Mesendoderm (in vitro differentiated cells): ENCODE data around the gene FNDC3B.

ENCODE experiments used
- DNase-seq: peaks from one replicate; pipeline ENCODE4 v3.0.0; 2013
- H2AK5ac ChIP-seq: 2 replicates; pipeline ENCODE4 v1.6.1; 2013; ENCODE audit warnings: low read length, inconsistent platforms
- H2BK120ac ChIP-seq: 2 replicates; pipeline ENCODE4 v1.6.1; 2013; ENCODE audit warnings: low read depth, mild to moderate bottlenecking, low read length, moderate library complexity, mixed read lengths
- H2BK15ac ChIP-seq: replicated peaks from 2 replicates; pipeline ENCODE4 v1.6.1; 2013; ENCODE audit warnings: low read depth, mild to moderate bottlenecking, moderate library complexity
- H2BK5ac ChIP-seq: 2 replicates; pipeline ENCODE4 v1.6.1; 2013; ENCODE audit warnings: low read length, inconsistent platforms
- H3K18ac ChIP-seq: 2 replicates; pipeline ENCODE4 v1.6.1; 2013; ENCODE audit warnings: mild to moderate bottlenecking, low read length, mixed read lengths
- H3K23ac ChIP-seq: one replicate; pipeline ENCODE4 v1.6.1; 2013; ENCODE audit warnings: low read length
- H3K27ac ChIP-seq: 2 replicates; pipeline ENCODE4 v1.5.1; 2013; ENCODE audit warnings: low read depth, mild to moderate bottlenecking, inconsistent platforms, low read length, moderate library complexity
- H3K27me3 ChIP-seq: 2 replicates; pipeline ENCODE4 v1.6.1; 2013; ENCODE audit warnings: low read length, control low read depth, mild to moderate bottlenecking, inconsistent platforms; ENCODE audit not compliant: insufficient read depth, poor library complexity
- H3K36me3 ChIP-seq: 2 replicates; pipeline ENCODE4 v1.6.1; 2013; ENCODE audit warnings: low read length, inconsistent platforms; ENCODE audit not compliant: control insufficient read depth, insufficient read depth
- H3K4ac ChIP-seq: one replicate; pipeline ENCODE4 v1.6.1; 2013; ENCODE audit warnings: low read depth, mild to moderate bottlenecking, low read length, moderate library complexity
- H3K4me1 ChIP-seq: 2 replicates; pipeline ENCODE4 v1.6.1; 2013; ENCODE audit warnings: low read depth, low read length, inconsistent platforms; ENCODE audit not compliant: control insufficient read depth
- H3K4me2 ChIP-seq: 2 replicates; pipeline ENCODE4 v1.6.1; 2013; ENCODE audit warnings: low read length
- H3K4me3 ChIP-seq: 2 replicates; pipeline ENCODE4 v1.5.1; 2013; ENCODE audit warnings: mild to moderate bottlenecking, low read length
- H3K56ac ChIP-seq: one replicate; pipeline ENCODE4 v1.6.1; 2013; ENCODE audit warnings: low read length
- H3K79me1 ChIP-seq: 2 replicates; pipeline ENCODE4 v1.6.1; 2013; ENCODE audit warnings: low read length, inconsistent platforms
- H3K79me2 ChIP-seq: 2 replicates; pipeline ENCODE4 v1.6.1; 2013; ENCODE audit warnings: mild to moderate bottlenecking, low read length; ENCODE audit not compliant: control insufficient read depth, insufficient read depth
- H3K9ac ChIP-seq: 2 replicates; pipeline ENCODE4 v1.6.1; 2013; ENCODE audit warnings: low read length, inconsistent platforms
- H4K5ac ChIP-seq: one replicate; pipeline ENCODE4 v1.6.1; 2013; ENCODE audit warnings: low read length
- H4K8ac ChIP-seq: one replicate; pipeline ENCODE4 v1.6.1; 2013; ENCODE audit warnings: low read depth, mild to moderate bottlenecking, control low read depth, low read length, moderate library complexity
- WGBS: extraction: QIAGEN DNeasy Blood & Tissue Kit; methylation state at CpG from one replicate; pipeline ENCODE4 v1.1.7; 2013; ENCODE audit warnings: low lambda C conversion rate, missing lambda C conversion rate; ENCODE audit not compliant: insufficient coverage; ENCODE audit errors: extremely low coverage; 5-methylcytosine and 5-hydroxymethylcytosine counted together

Gene FNDC3B

DNA sequence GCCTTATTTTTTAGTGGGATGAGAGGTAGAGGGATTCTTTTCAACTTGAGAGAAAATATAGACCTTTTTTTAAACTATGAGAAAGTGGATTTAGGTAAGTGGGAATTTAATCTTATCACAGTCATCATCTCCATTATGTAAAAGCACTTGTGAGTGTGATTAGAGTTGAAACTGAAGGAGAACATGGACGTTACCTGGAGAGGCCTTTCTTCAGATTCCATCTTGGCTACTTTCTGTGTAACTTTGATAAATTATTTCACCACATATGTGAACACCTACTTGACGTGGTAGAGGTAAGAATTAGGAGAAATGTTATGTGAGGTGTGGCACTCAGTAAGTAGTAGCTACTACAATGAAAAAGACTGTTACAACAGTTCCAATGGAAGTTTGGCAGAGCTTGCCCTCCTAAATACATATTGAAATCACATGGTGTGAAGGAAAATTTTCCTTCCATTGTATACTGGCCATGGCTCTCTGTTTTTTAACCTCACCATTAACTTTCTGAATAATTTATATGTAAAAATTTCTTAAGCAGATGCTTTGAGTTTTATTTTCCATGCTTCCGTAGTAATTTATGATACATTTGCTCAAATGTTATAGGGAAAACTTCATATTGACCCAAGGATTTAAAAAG is 193.3 kb downstream of the FNDC3B start:
- Histone ChIP-seq H3K4ac (no peak overlapping the region), H3K4me3 (no peak overlapping the region), H3K56ac (no peak overlapping the region), H3K79me1 (peaks cover 20% of the 10 kb centered on the region), H3K9ac (no peak overlapping the region), H2BK15ac (no peak overlapping the region), H3K18ac (no peak overlapping the region), H3K4me2 (no peak overlapping the region), H3K27me3 (no peaks in the 10 kb centered on the region), H3K79me2 (peaks cover 11% of the 10 kb centered on the region), H3K36me3 (no peaks in the 10 kb centered on the region), H3K23ac (no peak overlapping the region), H2BK5ac (no peak overlapping the region), H2AK5ac (no peak overlapping the region), H4K8ac (no peak overlapping the region), H3K27ac (no peak overlapping the region), H3K4me1 (peaks cover 2% of the 10 kb centered on the region), H4K5ac (no peak overlapping the region), H2BK120ac (no peak overlapping the region)
- DNase-seq = no peak
- WGBS = no CpG with 5 or more reads among the region's 3 CpGs

DNA sequence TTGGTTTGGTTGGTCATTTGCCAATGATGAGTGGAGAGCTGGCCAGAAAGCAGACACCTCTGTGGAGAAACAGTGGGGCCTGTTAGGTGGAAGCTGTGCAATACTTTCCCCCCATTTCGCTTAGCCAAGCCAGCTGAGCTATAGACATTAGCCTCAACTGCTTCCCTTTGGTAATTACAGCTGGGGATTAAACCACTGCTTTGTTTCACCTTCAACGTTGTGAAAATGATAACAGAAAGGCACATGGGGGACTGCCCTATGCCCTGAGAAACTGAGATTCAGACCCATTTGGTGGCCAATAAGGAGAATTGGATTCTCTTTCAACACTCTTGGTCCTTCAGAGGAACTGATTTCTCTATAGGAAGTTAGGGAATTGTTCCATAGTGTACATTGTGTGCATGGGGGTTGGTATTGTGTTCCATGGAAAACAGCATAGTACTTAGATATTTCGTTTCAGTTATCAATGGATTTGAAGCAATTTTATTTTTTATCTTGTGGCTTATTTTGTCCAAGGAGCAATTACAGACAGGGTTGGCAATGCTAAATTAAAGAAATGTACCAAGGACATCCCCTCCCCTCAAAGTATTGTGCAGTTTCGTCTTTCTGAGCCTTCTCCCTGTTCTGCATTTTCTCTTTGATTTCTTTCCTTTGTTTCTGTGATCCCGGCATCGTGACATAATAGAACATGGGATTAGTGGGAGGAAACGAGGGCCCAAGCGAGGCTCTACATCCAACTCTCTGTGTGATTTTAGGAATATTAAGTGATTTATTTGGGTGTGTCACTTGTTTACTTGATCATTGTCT is 194.3 kb downstream of the FNDC3B start:
- peak; percentile 36 for DNase-seq
- H3K36me3 ChIP-seq = no peaks in the 10 kb centered on the region
- no peak overlapping the region for H3K4me3 ChIP-seq

DNA sequence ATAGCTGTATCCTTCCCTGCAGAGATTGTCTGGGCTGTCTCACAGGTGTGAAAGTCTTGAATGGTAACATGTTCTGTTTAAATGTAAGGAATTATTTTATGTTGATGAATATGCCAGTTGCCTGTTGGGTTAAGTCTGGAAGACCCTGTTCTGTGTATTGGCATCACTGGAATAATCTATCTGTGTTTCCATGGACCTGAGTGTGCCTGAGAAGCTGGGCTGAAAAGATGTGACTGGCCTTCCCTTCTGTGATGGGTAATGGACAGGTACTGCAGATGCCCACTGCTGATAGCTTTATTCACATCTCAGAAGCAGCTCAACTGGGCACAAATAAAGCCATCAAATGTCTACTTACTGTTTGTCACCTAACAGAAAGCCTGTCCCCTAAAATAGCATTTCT is 196.3 kb downstream of the FNDC3B start:
- Histone ChIP-seq H3K27ac (no peak overlapping the region), H2BK120ac (no peak overlapping the region), H3K23ac (no peak overlapping the region), H3K4me3 (no peak overlapping the region), H3K56ac (no peak overlapping the region), H3K4ac (no peak overlapping the region), H3K79me2 (peaks cover 13% of the 10 kb centered on the region), H3K79me1 (peaks cover 22% of the 10 kb centered on the region), H3K4me2 (no peak overlapping the region), H3K4me1 (peaks cover 2% of the 10 kb centered on the region), H3K9ac (no peak overlapping the region), H3K18ac (no peak overlapping the region), H4K5ac (no peak overlapping the region), H4K8ac (no peak overlapping the region), H2AK5ac (no peak overlapping the region), H3K36me3 (no peaks in the 10 kb centered on the region), H2BK15ac (no peak overlapping the region), H3K27me3 (no peaks in the 10 kb centered on the region), H2BK5ac (no peak overlapping the region)
- no peak for DNase-seq

More for the DNA sequence above, 194.3 kb downstream of the FNDC3B start:
- Histone ChIP-seq H3K18ac (no peak overlapping the region), H3K27me3 (no peaks in the 10 kb centered on the region), H2AK5ac (no peak overlapping the region), H3K4me2 (no peak overlapping the region), H3K9ac (no peak overlapping the region), H3K79me1 (peaks cover 17% of the 10 kb centered on the region), H2BK15ac (no peak overlapping the region), H3K4me1 (peaks cover 2% of the 10 kb centered on the region), H3K79me2 (peaks cover 11% of the 10 kb centered on the region), H2BK120ac (no peak overlapping the region), H4K8ac (no peak overlapping the region), H3K4ac (no peak overlapping the region), H2BK5ac (no peak overlapping the region), H3K27ac (no peak overlapping the region), H4K5ac (no peak overlapping the region), H3K23ac (peak overlapping the region; percentile 30), H3K56ac (no peak overlapping the region)
- WGBS = no CpG with 5 or more reads among the region's 8 CpGs

DNA sequence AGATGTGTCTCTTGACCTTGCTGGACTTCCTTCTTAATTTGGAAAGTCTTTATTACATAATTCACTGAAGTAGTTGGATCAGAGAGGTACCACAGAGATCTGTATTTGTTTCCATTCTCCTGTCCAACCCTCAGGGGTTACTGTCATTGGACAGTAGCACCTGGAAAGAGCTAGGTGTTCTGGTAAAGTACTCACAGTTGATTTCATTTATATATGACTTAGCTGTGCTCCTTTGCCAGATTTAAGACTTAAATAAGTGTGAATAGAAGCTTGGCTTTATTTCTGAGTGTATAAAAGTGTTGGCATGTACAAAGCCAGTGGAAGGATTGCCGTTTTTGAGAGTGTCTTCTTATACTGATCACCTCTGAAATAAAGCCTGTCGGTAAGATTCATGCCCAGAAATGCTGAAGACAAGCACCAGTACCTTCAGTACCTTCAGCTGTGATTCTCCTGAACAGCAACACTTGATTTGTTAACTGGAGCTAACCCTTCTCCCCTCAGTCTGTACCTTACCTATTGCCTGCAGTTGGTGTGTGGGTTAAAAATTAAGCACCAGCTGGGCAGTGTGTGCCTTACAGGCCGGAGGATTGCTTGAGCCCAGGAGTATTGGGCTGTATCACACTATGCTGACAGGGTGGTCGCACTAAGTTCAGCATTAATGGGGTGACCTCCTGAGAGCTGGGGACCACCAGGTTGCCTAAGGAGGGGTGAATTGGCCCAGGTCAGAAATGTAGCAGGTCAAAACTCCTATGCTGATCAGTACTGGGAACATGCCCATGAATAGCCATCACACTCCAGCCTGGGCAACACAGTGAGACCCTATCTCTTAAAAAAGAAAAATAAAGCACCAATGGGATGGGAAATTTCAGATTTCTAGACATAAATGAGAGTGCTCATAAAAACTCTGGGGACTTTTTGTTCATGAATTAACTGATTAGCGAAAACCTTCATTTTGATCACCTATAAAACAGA is 197.7 kb downstream of the FNDC3B start:
- no CpG with 5 or more reads among the region's 5 CpGs for WGBS
- no peak overlapping the region for H3K23ac ChIP-seq
- no peak overlapping the region for H2AK5ac ChIP-seq
- DNase-seq = no peak
- no peak overlapping the region for H3K4me2 ChIP-seq
- no peak overlapping the region for H3K4me3 ChIP-seq
- peaks cover 18% of the 10 kb centered on the region for H3K79me1 ChIP-seq
- no peak overlapping the region for H3K18ac ChIP-seq
- H3K27ac ChIP-seq = no peak overlapping the region
- H3K36me3 ChIP-seq = no peaks in the 10 kb centered on the region
- no peak overlapping the region for H2BK15ac ChIP-seq
- H3K4me1 ChIP-seq = peaks cover 2% of the 10 kb centered on the region
- H3K4ac ChIP-seq = no peak overlapping the region
- H4K8ac ChIP-seq = no peak overlapping the region
- H2BK5ac ChIP-seq = no peak overlapping the region
- no peak overlapping the region for H3K56ac ChIP-seq
- H3K9ac ChIP-seq = no peak overlapping the region
- H3K27me3 ChIP-seq = no peaks in the 10 kb centered on the region
- H2BK120ac ChIP-seq = no peak overlapping the region
- H3K79me2 ChIP-seq = peaks cover 10% of the 10 kb centered on the region
- H4K5ac ChIP-seq = no peak overlapping the region

DNA sequence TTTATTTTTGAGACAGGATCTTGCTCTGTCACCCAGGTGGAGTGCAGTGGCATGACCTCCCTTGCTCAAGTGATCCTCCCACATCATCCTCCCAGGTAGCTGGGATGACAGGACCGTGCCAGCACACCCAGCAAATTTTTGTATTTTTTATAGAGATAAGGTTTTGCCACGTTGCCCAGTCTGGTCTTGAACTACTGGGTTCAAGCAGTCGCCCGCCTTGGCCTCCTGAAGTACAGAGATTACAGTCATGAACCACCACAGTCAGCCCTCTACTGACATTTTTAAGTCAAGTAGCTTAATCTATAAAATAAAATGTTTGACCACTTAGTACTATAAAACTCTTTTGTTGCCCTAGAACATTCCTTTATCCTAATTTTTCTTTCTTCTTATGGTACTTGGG is 198.8 kb downstream of the FNDC3B start:
- no peak overlapping the region for H2AK5ac ChIP-seq
- no CpG with 5 or more reads among the region's 4 CpGs for WGBS
- H3K4me3 ChIP-seq = no peak overlapping the region
- H3K27me3 ChIP-seq = no peaks in the 10 kb centered on the region
- H3K79me2 ChIP-seq = peaks cover 10% of the 10 kb centered on the region
- peaks cover 20% of the 10 kb centered on the region for H3K79me1 ChIP-seq
- H3K23ac ChIP-seq = no peak overlapping the region
- no peaks in the 10 kb centered on the region for H3K36me3 ChIP-seq
- H2BK120ac ChIP-seq = no peak overlapping the region
- no peak overlapping the region for H3K56ac ChIP-seq
- H3K4me2 ChIP-seq = no peak overlapping the region
- no peak overlapping the region for H4K8ac ChIP-seq
- no peak overlapping the region for H3K9ac ChIP-seq
- no peak overlapping the region for H3K27ac ChIP-seq
- no peak overlapping the region for H2BK15ac ChIP-seq
- no peaks in the 10 kb centered on the region for H3K4me1 ChIP-seq
- H4K5ac ChIP-seq = no peak overlapping the region
- H3K4ac ChIP-seq = no peak overlapping the region
- DNase-seq = no peak
- no peak overlapping the region for H2BK5ac ChIP-seq
- H3K18ac ChIP-seq = no peak overlapping the region
